Esophagus muscularis mucosa (tissue), 4 donors: ENCODE results near the gene CLDN4.

Experiments
- CTCF ChIP-seq, 3 experiments: fragments of 200-600 bp in 2 of 3; fragments of 450-650 bp in 1 of 3; sonication (generic) in 2 of 3; IDR thresholded peaks; one replicate each; pipeline ENCODE4 v1.5.1; 2017 to 2019; ENCODE audit warnings: antibody characterized with exemption in 3 of 3, mild to moderate bottlenecking in 2 of 3, moderate library complexity in 1 of 3
- EP300 ChIP-seq: sonication (generic); formaldehyde crosslinking; IDR thresholded peaks from one replicate; pipeline ENCODE4 v1.6.1; 2017; ENCODE audit warnings: antibody characterized with exemption
- POLR2A ChIP-seq: fragments of 450-650 bp; IDR thresholded peaks from one replicate; pipeline ENCODE4 v1.6.1; 2017; ENCODE audit warnings: antibody characterized with exemption, moderate library complexity, mild to moderate bottlenecking, low read depth
- POLR2AphosphoS5 ChIP-seq, 2 donors: sonication (generic); formaldehyde crosslinking; IDR thresholded peaks; one replicate each; pipeline ENCODE4 v1.6.1; 2017; ENCODE audit warnings: antibody characterized with exemption in 2 of 2

DNA sequence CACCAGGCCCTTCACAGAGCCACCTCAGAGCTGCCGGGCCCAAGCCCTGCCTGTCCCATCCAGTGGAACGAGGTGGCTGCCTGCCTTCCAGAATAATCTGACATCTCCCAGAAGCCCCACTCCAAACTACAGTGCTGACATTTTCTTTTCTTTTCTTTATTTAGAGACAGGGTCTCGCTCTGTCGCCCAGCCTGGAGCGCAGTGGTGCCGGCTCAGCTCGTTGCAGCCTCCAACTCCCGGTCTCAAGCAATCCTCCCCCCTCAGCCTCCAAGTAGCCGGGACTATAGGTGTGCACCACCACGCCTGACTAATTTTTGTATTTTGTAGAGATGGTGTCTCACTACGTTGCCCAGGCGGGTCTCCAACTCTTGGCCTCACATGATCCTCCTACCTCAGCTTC is 30.5 kb downstream of the CLDN4 start:
- TF ChIP-seq POLR2A = no peak
- TF ChIP-seq POLR2AphosphoS5 (IDR thresholded peaks at IDR 0.05) = no peak
- TF ChIP-seq CTCF (IDR thresholded peaks at IDR 0.05) = no peak
- no peak for TF ChIP-seq EP300
